Measurements from ENCODE around the gene C12orf56.

Gene C12orf56

GRCh38 chr12:64299628-64300027 is 90.9 kb downstream of the C12orf56 start:
- no peak overlapping the region for H3K27ac ChIP-seq
- TF ChIP-seq, protein P1, sequence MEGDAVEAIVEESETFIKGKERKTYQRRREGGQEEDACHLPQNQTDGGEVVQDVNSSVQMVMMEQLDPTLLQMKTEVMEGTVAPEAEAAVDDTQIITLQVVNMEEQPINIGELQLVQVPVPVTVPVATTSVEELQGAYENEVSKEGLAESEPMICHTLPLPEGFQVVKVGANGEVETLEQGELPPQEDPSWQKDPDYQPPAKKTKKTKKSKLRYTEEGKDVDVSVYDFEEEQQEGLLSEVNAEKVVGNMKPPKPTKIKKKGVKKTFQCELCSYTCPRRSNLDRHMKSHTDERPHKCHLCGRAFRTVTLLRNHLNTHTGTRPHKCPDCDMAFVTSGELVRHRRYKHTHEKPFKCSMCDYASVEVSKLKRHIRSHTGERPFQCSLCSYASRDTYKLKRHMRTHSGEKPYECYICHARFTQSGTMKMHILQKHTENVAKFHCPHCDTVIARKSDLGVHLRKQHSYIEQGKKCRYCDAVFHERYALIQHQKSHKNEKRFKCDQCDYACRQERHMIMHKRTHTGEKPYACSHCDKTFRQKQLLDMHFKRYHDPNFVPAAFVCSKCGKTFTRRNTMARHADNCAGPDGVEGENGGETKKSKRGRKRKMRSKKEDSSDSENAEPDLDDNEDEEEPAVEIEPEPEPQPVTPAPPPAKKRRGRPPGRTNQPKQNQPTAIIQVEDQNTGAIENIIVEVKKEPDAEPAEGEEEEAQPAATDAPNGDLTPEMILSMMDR (IDR thresholded peaks at IDR 0.05): no peak
- no peak for TF ChIP-seq ZFX (IDR thresholded peaks at IDR 0.05; ENCODE audit: borderline replicate concordance)

DNA sequence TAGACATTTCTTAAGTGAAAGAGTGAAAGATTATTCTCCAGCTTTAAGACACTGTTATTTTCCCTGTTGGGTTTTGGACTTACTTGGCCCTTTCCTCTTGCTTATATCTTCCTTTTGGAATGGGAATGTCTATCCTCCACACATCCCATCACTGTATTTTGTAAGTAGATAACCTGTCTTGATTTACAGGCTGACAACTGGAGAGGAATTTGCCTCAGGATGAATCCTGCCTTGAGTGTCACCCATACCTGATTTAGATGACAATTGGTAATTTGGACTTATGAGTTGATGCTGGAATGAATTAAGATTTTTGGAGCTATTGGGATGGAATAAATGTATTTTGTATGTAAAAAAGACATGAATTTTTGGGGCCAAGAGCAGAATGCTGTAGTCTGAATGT is 94.3 kb downstream of the C12orf56 start:
- H3K27ac ChIP-seq: no peak overlapping the region
- TF ChIP-seq, protein P1 (IDR thresholded peaks at IDR 0.05): no peak
- no peak for TF ChIP-seq ZFX (IDR thresholded peaks at IDR 0.05; ENCODE audit: borderline replicate concordance)

GRCh38 chr12:64293654-64294364 is 96.7 kb downstream of the C12orf56 start:
- peak overlapping the region; percentile 65 for H3K27ac ChIP-seq
- TF ChIP-seq, protein P1 (IDR thresholded peaks at IDR 0.05): no peak
- no peak for TF ChIP-seq ZFX (IDR thresholded peaks at IDR 0.05; ENCODE audit: borderline replicate concordance)

DNA sequence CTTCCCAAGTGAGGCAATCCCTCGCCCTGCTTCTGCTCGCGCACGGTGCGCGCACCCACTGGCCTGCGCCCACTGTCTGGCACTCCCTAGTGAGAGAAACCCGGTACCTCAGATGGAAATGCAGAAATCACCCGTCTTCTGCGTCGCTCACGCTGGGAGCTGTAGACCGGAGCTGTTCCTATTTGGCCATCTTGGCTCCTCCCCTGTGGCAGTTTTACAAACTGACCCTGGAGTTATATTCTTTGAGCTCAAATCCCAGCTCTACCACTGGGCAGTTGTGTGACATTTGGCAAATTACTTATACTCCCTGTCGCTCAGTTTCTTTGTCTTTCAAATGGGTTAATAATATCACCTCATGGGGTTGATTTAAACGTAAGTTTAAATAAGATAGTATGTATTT is 97.4 kb downstream of the C12orf56 start:
- peak overlapping the region; percentile 65 for H3K27ac ChIP-seq

GRCh38 chr12:64286521-64286920 is 104.0 kb downstream of the C12orf56 start:
- TF ChIP-seq ZFX (IDR thresholded peaks at IDR 0.05; ENCODE audit: borderline replicate concordance): no peak
- TF ChIP-seq, protein P1 (IDR thresholded peaks at IDR 0.05): no peak
- H3K27ac ChIP-seq: no peak overlapping the region

DNA sequence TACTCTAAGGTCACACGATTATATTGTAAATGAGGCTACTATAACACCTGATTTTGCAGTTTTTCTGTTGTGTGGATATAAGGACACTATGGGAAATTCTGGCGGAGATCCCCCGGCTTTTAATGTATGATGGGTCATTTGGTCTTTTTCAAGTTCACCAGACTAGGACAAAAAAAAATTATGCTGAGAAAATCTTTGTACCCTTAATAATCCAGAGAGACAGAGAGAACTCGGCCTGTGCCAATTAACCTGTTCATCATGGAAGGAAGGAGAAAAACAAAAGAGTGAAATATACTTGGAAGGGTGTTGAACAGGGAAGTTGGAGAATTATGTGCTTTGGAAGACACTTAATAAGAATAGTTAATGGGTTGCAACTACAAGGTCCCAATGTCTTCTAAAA is 106.3 kb downstream of the C12orf56 start:
- H3K27ac ChIP-seq: no peak overlapping the region
- TF ChIP-seq, protein P1 (IDR thresholded peaks at IDR 0.05): no peak
- no peak for TF ChIP-seq ZFX (IDR thresholded peaks at IDR 0.05; ENCODE audit: borderline replicate concordance)

- TF ChIP-seq, protein P1 (IDR thresholded peaks at IDR 0.05): no peak
- no peak for TF ChIP-seq ZFX (IDR thresholded peaks at IDR 0.05; ENCODE audit: borderline replicate concordance)
- no peak overlapping the region for H3K27ac ChIP-seq
These were observed 112.1 kb downstream of the C12orf56 start for GRCh38 chr12:64278421-64278820.

Measured in 22Rv1 (cell line).